ENCODE measurements around the gene INTS7.
"Not testable (repeated sequence)": the region's sequence is repeated elsewhere in the genome, so short reads cannot be mapped to it uniquely, and the experiment has no call there.

The INTS7 gene

DNA sequence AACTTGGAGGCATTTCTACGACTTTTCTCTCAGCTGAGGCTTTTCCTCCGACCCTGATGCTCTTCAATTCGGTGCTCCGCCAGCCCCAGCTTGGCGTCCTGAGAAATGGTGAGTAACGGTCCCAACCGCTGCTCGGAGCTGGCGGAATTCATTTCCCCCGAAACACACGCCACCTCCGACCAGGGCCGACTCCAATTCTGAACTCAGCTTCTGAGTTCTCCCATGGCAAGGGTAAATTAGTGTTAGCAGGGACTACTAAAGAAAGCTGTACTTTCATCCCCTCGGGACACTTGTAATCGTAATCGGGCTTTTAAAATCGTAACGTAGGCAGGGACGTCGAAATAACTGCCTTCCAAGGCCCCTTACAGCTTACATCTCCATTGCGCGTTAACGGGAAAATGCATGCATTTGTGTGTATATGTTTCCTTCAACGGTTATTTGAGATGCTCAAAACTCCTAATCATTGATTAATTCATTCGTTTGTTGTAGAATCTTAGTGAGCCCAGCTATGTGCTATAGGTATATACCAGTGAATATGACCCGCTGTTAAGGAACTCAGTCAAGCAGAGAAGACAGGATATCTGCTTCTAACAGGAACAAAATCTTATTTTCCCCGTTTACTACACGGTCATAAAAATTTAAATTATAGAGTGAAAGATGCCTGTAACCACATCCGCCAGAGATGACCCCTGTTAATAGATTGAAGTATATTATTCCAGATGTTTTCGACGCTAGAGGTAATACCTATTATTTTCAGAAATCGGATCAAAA is 663 bp upstream of the INTS7 start:
- DNase-seq, result peak in 1 of 2 donors; percentile 9

GRCh38 chr1:212034516-212035122 is 738 bp downstream of the INTS7 start:
- DNase-seq, result no peak

DNA sequence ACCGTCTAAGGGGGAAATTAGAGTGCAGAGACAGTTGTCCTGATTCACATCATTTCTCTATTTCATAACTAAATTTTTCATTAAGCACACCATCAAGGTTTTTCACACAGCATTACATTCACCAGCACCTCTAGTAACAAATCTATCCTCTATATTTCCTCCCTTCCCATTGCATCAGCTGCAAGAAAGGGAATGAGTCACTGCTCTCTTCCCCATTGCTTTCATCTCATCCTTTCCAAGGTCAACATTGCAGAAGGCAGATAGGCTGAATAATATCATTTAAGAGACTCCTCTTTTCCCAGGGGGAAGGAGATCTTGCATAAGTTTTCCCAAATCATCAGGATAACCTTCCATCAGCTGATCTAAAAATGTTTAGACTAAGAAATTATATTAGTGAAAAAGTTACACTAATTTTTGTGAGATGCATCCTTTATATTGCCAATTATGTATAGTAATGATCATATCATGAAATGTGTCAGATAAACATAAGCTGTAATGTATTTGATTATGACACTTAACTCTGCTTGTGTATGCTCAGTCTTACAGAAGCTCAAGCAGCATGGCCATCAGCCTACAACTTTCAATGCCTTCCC is 4.3 kb downstream of the INTS7 start:
- DNase-seq, result no peak

- not testable (repeated sequence) for DNase-seq
Measured at GRCh38 chr1:212027727-212028126, 7.6 kb downstream of the INTS7 start.

- no peak for DNase-seq
Measured at GRCh38 chr1:212024469-212025149, 10.7 kb downstream of the INTS7 start.

GRCh38 chr1:212022908-212023307 is 12.4 kb downstream of the INTS7 start:
- DNase-seq, result not testable (repeated sequence)

DNA sequence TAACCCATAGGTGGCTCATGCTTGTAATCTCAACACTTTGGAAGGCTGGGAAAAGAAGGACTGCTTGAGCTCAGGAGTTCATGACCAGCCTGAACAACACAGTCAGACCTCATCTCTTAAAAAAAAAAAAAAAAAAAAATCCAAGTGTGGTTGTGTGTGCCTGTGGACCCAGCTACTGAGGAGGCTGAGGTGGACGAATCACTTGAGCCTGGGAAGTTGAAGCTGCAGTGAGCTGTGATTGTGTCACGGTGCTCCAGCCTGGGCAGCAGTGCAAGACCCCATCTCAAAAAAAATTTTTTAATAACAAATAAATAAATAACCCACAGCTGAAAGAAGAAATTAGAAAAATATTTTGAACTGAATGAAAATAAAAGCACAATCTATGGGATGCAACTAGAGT is 13.8 kb downstream of the INTS7 start:
- no peak for DNase-seq

- DNase-seq, result no peak
Measured at GRCh38 chr1:212020975-212021374, 14.4 kb downstream of the INTS7 start.

DNA sequence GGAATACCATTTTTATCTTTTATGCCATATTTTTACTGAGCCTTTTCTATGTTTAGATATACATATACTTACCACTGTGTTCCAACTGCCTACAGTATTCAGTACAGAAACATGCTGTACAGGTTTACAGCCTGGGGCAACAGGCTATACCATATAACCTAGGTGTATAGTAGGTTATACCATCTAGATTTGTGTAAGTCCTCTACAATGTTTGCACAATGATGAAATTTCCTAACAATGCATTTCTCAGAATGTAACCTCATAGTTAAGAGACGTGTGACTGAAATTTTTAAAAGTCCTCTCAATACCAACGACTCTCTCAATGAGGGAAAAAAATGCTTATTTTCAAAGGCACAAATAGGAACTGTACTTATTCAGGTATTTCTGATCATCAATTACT is 21.7 kb downstream of the INTS7 start:
- no peak for DNase-seq

- peak; percentile 69 to 73 for DNase-seq
Measured at GRCh38 chr1:212012034-212012740, 23.2 kb downstream of the INTS7 start.

GRCh38 chr1:212010004-212010403 is 25.4 kb downstream of the INTS7 start:
- DNase-seq, result no peak

DNA sequence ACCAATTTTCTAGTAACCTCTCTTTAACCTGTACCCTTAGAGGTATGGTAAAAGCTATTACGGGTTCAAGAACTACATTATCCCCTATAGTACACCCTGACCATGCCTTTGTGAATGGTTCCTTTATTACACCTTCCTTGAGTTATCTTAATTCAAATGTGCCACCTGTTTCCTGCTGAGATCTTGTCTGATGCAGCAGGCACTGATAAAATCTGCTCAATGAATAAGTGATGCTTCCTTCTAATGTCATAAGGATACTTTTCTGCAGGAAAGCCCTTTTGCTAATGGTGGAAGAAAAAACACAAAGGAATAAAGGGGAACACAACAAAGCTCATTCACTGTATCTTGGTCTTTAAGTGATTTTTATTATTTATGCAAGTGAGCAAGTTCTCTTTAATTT is 25.8 kb downstream of the INTS7 start:
- DNase-seq, result no peak

DNA sequence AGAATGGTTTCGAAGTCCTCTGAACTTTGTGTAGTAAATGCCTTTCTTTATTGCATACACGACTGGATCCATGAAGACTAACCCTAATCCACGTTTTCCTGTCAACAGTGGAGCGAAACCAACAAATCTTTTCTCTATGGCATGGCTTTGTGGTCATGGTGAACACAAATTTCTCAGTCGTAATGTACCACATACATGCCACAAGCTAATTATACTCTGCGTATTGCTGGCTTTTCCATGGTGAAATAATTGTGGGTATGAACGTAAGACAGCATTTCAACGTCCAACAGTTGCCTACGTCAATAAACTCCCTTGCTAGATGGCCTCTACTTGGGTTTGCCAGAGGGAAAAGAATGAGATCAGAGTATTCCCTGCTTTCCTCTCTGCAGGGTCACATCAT is 27.5 kb downstream of the INTS7 start:
- no peak for DNase-seq

GRCh38 chr1:212007178-212007577 is 28.2 kb downstream of the INTS7 start:
- no peak for DNase-seq

GRCh38 chr1:212004895-212005608 is 30.3 kb downstream of the INTS7 start:
- no peak for DNase-seq

GRCh38 chr1:212002536-212002935 is 32.8 kb downstream of the INTS7 start:
- DNase-seq, result no peak

DNA sequence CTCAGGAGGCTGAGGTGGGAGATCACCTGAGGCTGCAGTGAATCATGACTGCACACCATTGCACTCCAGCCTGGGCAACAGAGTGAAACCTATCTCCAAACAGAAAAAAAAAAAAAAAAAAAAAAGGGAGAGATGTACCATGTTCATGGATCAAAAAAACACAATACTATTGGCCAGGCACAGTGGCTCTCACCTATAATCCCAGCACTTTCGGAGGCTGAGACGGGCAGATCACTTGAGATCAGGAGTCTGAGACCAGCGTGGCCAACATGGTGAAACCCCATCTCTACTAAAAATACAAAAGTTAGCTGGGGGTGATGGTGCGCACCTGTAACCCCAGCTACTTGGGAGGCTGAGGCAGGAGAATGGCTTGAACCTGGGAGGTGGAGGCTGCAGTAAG is 37.9 kb downstream of the INTS7 start:
- DNase-seq, result not testable (repeated sequence)

DNA sequence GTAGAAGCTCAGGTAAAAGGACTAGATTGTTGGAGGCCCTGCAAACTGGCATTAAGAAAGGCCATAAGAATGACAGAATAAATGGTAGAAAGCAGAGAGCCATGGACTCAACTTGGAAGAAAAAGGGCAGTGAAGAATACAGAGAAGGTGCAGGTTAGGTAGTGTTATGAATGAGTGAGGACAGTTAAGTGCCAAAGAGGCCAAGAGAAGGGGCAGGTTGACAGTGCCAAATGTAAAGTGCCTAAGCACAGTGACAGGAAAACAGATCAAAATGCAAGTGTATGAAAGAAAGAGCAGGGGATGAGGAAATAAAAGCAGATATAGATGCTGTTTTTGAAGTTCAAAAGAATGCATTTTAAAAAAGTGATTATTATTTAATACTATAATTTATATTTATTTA is 43.7 kb downstream of the INTS7 start:
- DNase-seq, result no peak

DNA sequence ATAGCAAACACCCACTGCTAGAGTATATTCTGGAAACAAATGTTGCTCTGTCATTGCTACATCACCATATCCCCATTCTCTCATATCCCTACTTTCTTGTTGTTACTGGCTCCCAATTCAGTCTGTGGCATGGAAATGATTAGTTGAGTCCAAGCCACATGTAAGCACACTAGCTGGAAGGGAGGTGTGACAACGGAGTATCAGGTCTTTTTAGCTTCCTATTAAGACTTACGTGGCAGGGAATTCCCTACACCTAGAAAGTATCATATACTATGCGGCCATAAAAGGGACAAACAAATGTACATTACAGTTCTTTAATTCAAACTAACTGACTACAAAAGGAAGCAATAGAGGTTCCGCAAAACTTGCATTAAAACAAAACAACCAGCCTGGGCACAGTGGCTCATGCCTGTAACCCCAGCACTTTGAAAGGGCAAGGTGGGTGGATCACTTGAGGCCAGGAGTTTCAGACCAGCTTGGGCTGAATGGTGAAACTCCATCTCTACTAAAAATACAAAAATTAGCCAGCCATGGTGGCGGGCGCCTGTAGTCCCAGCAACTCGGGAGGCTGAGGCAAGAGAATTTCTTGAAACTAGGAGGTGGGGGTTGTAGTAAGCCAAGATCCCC is 48.6 kb downstream of the INTS7 start:
- no peak for DNase-seq

- no peak for DNase-seq
Measured at GRCh38 chr1:211985556-211986264, 49.6 kb downstream of the INTS7 start.

DNA sequence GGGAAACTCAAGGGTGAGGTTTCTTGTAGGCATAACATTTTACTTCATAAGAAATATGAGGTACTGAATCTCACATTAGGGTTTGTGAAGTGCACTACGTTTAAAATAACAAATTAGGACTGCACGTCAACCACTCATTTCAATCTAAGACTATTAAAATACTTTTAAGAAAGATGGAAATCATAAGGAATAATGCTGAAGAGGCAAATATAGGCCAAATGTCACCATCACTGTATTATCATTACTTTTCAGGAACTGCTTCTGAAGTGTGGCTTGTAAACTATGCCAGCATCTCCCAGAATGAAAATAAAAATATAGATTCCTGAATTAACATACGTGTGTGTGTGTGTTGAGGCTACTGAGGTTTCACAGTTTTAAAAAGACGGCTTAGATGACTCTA is 56.8 kb downstream of the INTS7 start:
- no peak for DNase-seq
